SU-DHL-6 (cell line): ENCODE results near the gene TET2.

Experiments
- CTCF ChIP-seq: fragments of 200-600 bp; sonication (generic); IDR thresholded peaks from one replicate; pipeline ENCODE4 v1.5.1; 2017; ENCODE audit warnings: antibody characterized with exemption, mild to moderate bottlenecking, low read length, moderate library complexity; ENCODE audit not compliant: insufficient read depth, poor library complexity, severe bottlenecking
- EZH2phosphoT487 ChIP-seq: fragments of 200-600 bp; sonication (generic), shearing (Covaris generic); conservative IDR thresholded peaks from 2 replicates; pipeline ENCODE4 v1.6.1; 2018; ENCODE audit warnings: mild to moderate bottlenecking, antibody characterized with exemption, low read length, moderate library complexity, mixed read lengths

- no peak for TF ChIP-seq CTCF
- TF ChIP-seq EZH2phosphoT487 = no peak
These were observed 33.1 kb downstream of the TET2 start for GRCh38 chr4:105179539-105180401.
